Activated CD4-positive, alpha-beta memory T cell treated with anti-CD3 and anti-CD28 coated beads, Interleukin-2, amount 10 ng/mL, durations not matched to agents 7 days and 5 days (primary cell): ENCODE data around the gene CLIC4. TPM values are rescaled to one million over a fixed set of nuclear protein-coding genes. Genes with fewer than 3 reads are reported as not detected.
"Not testable (repeated sequence)": the region's sequence is repeated elsewhere in the genome, so short reads cannot be mapped to it uniquely, and the experiment has no call there.

Source experiments
- CTCF ChIA-PET: fragments of 350-600 bp; sonication (Branson Sonifier 250); formaldehyde crosslinking; loops from one replicate; lab custom pipeline; 2021; ENCODE audit warnings: antibody characterized with exemption, inconsistent platforms; lab: Charles Lee
- POLR2A ChIA-PET: fragments of 350-600 bp; sonication (Branson Sonifier 250); formaldehyde crosslinking; loops from one replicate; lab custom pipeline; 2021; ENCODE audit warnings: antibody characterized with exemption; lab: Charles Lee
- DNase-seq: peaks from one replicate; pipeline ENCODE4 v3.0.0-alpha.2; 2020
- H3K27ac Mint-ChIP-seq: one replicate; pipeline ENCODE4 v1.8.0; 2021; ENCODE audit warnings: mild to moderate bottlenecking, mixed read lengths
- H3K27me3 Mint-ChIP-seq: one replicate; pipeline ENCODE4 v1.8.0; 2021; ENCODE audit warnings: mixed read lengths
- H3K36me3 Mint-ChIP-seq: one replicate; pipeline ENCODE4 v1.8.0; 2021; ENCODE audit warnings: low read depth, mixed read lengths
- H3K4me1 Mint-ChIP-seq: one replicate; pipeline ENCODE4 v1.8.0; 2021; ENCODE audit warnings: mixed read lengths
- H3K4me3 Mint-ChIP-seq: one replicate; pipeline ENCODE4 v1.8.0; 2021; ENCODE audit warnings: mild to moderate bottlenecking, mixed read lengths
- H3K9me3 Mint-ChIP-seq: one replicate; pipeline ENCODE4 v1.8.0; 2021; ENCODE audit warnings: mixed read lengths
- total RNA-seq, 2 experiments: library from RNA; stranded (reverse); gene quantifications; one replicate each; pipeline ENCODE4 v1.2.3, GENCODE V29; 2021

Gene CLIC4
- total RNA-seq, 2 experiments from 2014 or later = 28.9 to 30.6 TPM

GRCh38 chr1:24722073-24723035 is 22.9 kb upstream of the CLIC4 start:
- Mint-ChIP-seq H3K4me3 (peak overlapping the region; percentile 70), H3K27ac (peak overlapping the region; percentile 70), H3K4me1 (peaks cover 17% of the 10 kb centered on the region)
- not testable (repeated sequence) for H3K36me3 Mint-ChIP-seq, H3K27me3 Mint-ChIP-seq, H3K9me3 Mint-ChIP-seq
- ChIA-PET CTCF (interaction anchor here (1.5 to 1.6 kb wide), 3 partner anchors 22 to 113 kb away, joined by 4 to 11 read pairs (median 6); partner anchors contain the start of gene CLIC4), POLR2A (interaction anchor here (0.9 to 2.1 kb wide), 3 partner anchors 12 to 23 kb away, joined by 3 to 9 read pairs (median 7); partner anchors contain the start of gene CLIC4)
- peak; percentile 39 for DNase-seq

GRCh38 chr1:24724345-24725208 is 20.7 kb upstream of the CLIC4 start:
- POLR2A ChIA-PET = no interaction called here
- no peak for DNase-seq
- Mint-ChIP-seq H3K36me3 (no peaks in the 10 kb centered on the region), H3K27me3 (peaks cover 2% of the 10 kb centered on the region), H3K4me1 (peaks cover 24% of the 10 kb centered on the region), H3K9me3 (peaks cover 4% of the 10 kb centered on the region), H3K4me3 (no peak overlapping the region), H3K27ac (no peak overlapping the region)
- CTCF ChIA-PET = no interaction called here

DNA sequence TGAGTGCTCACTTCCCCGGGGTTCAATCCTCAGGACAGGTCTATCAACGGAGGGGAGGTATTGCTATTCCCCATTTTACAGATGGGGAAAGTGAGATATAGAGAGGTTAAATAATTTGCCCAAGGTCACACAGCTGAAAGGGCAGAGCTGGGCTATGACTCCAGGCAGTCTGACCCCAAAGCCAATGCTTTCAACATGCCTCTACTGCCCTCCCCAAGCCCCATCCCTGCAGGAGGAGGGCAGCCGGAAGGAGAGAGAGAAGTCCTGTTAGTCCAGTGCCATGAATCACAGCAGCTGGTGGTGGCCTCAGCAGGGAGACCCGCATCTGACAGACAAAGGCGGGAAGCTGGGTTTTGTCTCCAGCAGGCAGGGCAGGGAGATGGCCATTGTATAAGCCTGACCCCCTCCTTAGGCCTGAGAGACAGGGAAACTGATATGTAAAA is 20.0 kb upstream of the CLIC4 start:
- POLR2A ChIA-PET = no interaction called here
- CTCF ChIA-PET = interaction anchor here (0.8 kb wide), 1 partner anchor 37 kb away, joined by 3 read pairs; no protein-coding TSS in a partner anchor
- Mint-ChIP-seq H3K9me3 (peaks cover 4% of the 10 kb centered on the region), H3K4me1 (peaks cover 24% of the 10 kb centered on the region), H3K27ac (no peak overlapping the region), H3K36me3 (no peaks in the 10 kb centered on the region), H3K27me3 (peaks cover 2% of the 10 kb centered on the region), H3K4me3 (no peak overlapping the region)
- DNase-seq = no peak

DNA sequence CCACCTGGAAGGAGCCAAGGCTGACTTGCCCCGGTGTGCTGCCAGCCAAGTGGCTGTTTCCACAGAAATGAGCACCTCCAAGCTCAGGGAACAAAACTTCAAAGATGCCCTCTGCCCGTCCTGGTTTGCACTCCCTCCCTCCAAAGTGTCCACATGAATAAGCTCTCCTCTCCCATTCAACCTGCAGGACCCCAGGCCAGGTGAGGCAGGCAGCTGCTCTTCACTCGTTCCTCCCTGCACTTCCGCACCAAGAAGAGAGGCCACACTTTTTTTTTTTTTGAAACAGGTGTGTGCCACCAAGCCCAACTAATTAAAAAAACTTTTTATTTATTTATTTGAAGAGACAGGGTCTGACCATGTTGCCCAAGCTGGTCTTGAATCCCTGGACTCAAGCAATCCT is 18.5 kb upstream of the CLIC4 start:
- peaks cover 4% of the 10 kb centered on the region for H3K9me3 Mint-ChIP-seq
- ChIA-PET CTCF (interaction anchor here (1.2 kb wide), 1 partner anchor 140 kb away, joined by 4 read pairs; no protein-coding TSS in a partner anchor), POLR2A (no interaction called here)
- no peak for DNase-seq
- H3K36me3 Mint-ChIP-seq = no peaks in the 10 kb centered on the region
- H3K4me1 Mint-ChIP-seq = peaks cover 23% of the 10 kb centered on the region
- H3K27me3 Mint-ChIP-seq = peaks cover 2% of the 10 kb centered on the region
- H3K27ac Mint-ChIP-seq = no peak overlapping the region
- H3K4me3 Mint-ChIP-seq = no peak overlapping the region

DNA sequence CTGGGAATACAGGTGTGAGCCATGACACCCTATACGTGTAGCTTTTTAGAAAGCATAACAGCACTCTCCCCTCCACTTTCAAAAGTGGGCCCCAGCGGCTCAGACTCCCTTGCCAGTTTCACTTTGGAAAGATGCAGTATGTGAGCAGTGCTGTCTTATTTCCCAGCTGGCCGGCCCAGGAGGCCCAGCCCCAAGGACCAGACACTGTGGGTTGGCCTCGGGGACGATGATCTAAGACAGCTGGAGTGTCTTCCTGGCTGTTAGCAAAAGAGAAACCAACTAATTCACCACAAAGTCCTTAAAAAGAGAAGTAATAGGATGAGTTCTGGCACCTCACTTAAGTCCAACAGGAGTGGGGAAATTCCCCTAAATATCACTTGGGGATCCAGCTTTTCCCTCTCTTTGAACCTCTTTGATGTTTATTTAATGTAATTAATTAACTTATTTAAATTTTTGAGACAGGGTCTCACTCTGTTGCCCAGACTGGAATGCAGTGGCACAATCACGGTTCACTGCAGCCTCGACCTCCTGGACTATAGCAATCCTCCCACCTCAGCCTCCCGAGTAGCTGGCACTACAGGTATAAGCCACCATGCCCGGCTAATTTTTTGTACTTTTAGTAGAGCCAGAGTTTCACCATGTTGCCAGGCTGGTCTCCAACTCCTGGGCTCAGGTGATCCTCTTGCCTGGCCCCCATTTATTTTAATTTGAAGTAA is 17.6 kb upstream of the CLIC4 start:
- Mint-ChIP-seq H3K9me3 (no peaks in the 10 kb centered on the region), H3K4me3 (peak overlapping the region; percentile 27), H3K27me3 (peaks cover 2% of the 10 kb centered on the region), H3K27ac (no peak overlapping the region), H3K36me3 (no peaks in the 10 kb centered on the region), H3K4me1 (peaks cover 15% of the 10 kb centered on the region)
- ChIA-PET CTCF (interaction anchor here (1.1 kb wide), 1 partner anchor 39 kb away, joined by 3 read pairs; no protein-coding TSS in a partner anchor), POLR2A (no interaction called here)
- no peak for DNase-seq

DNA sequence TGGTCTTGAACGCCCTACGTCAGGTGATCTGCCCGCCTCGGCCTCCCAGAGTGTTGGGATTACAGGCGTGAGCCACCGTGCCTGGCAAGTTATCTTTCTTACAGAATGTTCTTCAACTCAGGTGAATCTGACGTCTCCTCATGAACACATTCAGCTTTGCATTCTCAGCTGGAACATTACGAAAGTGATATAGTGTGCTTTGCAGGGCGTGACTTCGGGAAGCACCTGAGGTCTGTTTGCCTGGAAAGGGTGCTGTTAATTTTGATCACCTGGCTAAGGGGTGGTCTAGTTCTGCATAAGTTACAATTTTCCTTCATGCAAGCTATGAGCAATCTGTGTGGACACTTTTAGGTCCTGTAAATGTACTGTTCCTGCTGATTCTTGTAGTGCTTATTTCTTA is 16.3 kb upstream of the CLIC4 start:
- no peak for DNase-seq
- POLR2A ChIA-PET = no interaction called here
- Mint-ChIP-seq H3K9me3 (no peaks in the 10 kb centered on the region), H3K27me3 (peaks cover 2% of the 10 kb centered on the region), H3K4me3 (no peak overlapping the region), H3K27ac (no peak overlapping the region), H3K4me1 (peaks cover 13% of the 10 kb centered on the region), H3K36me3 (no peaks in the 10 kb centered on the region)
- CTCF ChIA-PET = no interaction called here

- no peak for DNase-seq
- ChIA-PET POLR2A (no interaction called here), CTCF (interaction anchor here (0.6 to 1.4 kb wide), 3 partner anchors 13 to 44 kb away, joined by 3 to 4 read pairs (median 3); partner anchors contain the start of gene CLIC4)
- Mint-ChIP-seq H3K4me3 (no peak overlapping the region), H3K27ac (no peak overlapping the region), H3K4me1 (peaks cover 15% of the 10 kb centered on the region), H3K9me3 (no peaks in the 10 kb centered on the region), H3K36me3 (no peaks in the 10 kb centered on the region), H3K27me3 (peaks cover 2% of the 10 kb centered on the region)
Measured at GRCh38 chr1:24732186-24732885, 12.9 kb upstream of the CLIC4 start.

GRCh38 chr1:24733342-24733741 is 11.9 kb upstream of the CLIC4 start:
- H3K9me3 Mint-ChIP-seq = not testable (repeated sequence)
- CTCF ChIA-PET = interaction anchor here (0.6 to 1.4 kb wide), 2 partner anchors 12 to 33 kb away, joined by 3 to 4 read pairs; partner anchors contain the start of gene CLIC4

DNA sequence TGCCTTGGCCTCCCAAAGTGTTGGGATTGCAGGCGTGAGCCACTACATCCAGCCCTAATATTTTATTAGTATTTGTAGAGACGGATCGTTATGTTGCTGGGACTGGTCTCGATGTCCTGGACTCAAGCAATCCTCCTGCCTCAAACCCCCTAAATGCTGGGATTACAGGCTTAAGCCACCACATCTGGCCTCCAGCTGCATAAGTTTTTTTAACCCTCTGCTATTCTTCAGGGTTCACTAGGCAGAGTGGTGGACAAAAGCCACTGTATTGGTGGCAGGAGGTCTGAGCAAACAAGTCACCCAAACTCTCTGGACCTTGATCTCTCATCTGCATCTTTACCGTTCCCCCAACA is 10.1 kb upstream of the CLIC4 start:
- Mint-ChIP-seq H3K36me3 (no peaks in the 10 kb centered on the region), H3K4me3 (no peak overlapping the region), H3K27me3 (no peaks in the 10 kb centered on the region), H3K27ac (no peak overlapping the region), H3K9me3 (no peaks in the 10 kb centered on the region), H3K4me1 (peaks cover 8% of the 10 kb centered on the region)
- POLR2A ChIA-PET = interaction anchor here (1.8 kb wide), 1 partner anchor 9 kb away, joined by 7 read pairs; the partner anchor contains the start of gene CLIC4
- CTCF ChIA-PET = no interaction called here
- no peak for DNase-seq

More at GRCh38 chr1:24733342-24733741, 11.9 kb upstream of the CLIC4 start:
- H3K4me1 Mint-ChIP-seq, H3K36me3 Mint-ChIP-seq, H3K4me3 Mint-ChIP-seq, POLR2A ChIA-PET, H3K27ac Mint-ChIP-seq, DNase-seq, H3K27me3 Mint-ChIP-seq: not testable (repeated sequence)

GRCh38 chr1:24735509-24736375 is 9.5 kb upstream of the CLIC4 start:
- H3K36me3 Mint-ChIP-seq = no peaks in the 10 kb centered on the region
- H3K27me3 Mint-ChIP-seq = no peaks in the 10 kb centered on the region
- CTCF ChIA-PET = no interaction called here

More at GRCh38 chr1:24735509-24736375, 9.5 kb upstream of the CLIC4 start:
- no peak for DNase-seq
- Mint-ChIP-seq H3K4me1 (peaks cover 8% of the 10 kb centered on the region), H3K9me3 (no peaks in the 10 kb centered on the region), H3K4me3 (no peak overlapping the region), H3K27ac (no peak overlapping the region)
- POLR2A ChIA-PET = interaction anchor here (0.6 to 1.8 kb wide), 2 partner anchors 9 to 39 kb away, joined by 3 to 7 read pairs; partner anchors contain the start of gene CLIC4
